ENCODE measurements around the gene SEL1L2.

GRCh38 chr20:13858439-13858838 lies 132.0 kb downstream of the SEL1L2 start:
- TF ChIP-seq POLR2AphosphoS5 (IDR thresholded peaks at IDR 0.05) (no peak), CTCF (IDR thresholded peaks at IDR 0.05) (no peak)
